GM21526 (cell line): ENCODE data around the gene EXOC3L2.
"Not testable (repeated sequence)": the region's sequence is repeated elsewhere in the genome, so short reads cannot be mapped to it uniquely, and the experiment has no call there.

Experiments used
- ATAC-seq: cut with Tn5 transposase; IDR thresholded peaks from one replicate; pipeline ENCODE4 v1.9.1; 2021; ENCODE audit warnings: moderate library complexity; ENCODE audit not compliant: unreplicated experiment, low FRiP score

The EXOC3L2 gene

GRCh38 chr19:45245334-45245787 lies at the start of gene EXOC3L2:
Gene EXOC3L2, minus strand, starts transcription at chr19:45245407. Its CDS starts 6,362 bp downstream, at chr19:45239045.
- ATAC-seq: no peak

GRCh38 chr19:45294291-45295029 lies 49.3 kb upstream of the EXOC3L2 start:
- ATAC-seq: no peak

GRCh38 chr19:45293682-45294081 lies 48.5 kb upstream of the EXOC3L2 start:
- ATAC-seq: no peak

GRCh38 chr19:45291834-45292233 lies 46.6 kb upstream of the EXOC3L2 start:
- ATAC-seq: no peak

- no peak for ATAC-seq
Observed at GRCh38 chr19:45290381-45290931, 45.2 kb upstream of the EXOC3L2 start.

GRCh38 chr19:45283443-45284033 lies 38.3 kb upstream of the EXOC3L2 start:
- no peak for ATAC-seq

- ATAC-seq: no peak
Observed at GRCh38 chr19:45280471-45280961, 35.3 kb upstream of the EXOC3L2 start.

GRCh38 chr19:45279587-45280192 lies 34.5 kb upstream of the EXOC3L2 start:
- no peak for ATAC-seq

- ATAC-seq: no peak
Observed at GRCh38 chr19:45278087-45278486, 32.9 kb upstream of the EXOC3L2 start.

GRCh38 chr19:45276284-45276687 lies 31.1 kb upstream of the EXOC3L2 start:
- no peak for ATAC-seq

- no peak for ATAC-seq
Observed at GRCh38 chr19:45275370-45275971, 30.3 kb upstream of the EXOC3L2 start.

GRCh38 chr19:45273521-45273855 lies 28.3 kb upstream of the EXOC3L2 start:
- ATAC-seq: no peak

GRCh38 chr19:45271735-45272108 lies 26.5 kb upstream of the EXOC3L2 start:
- ATAC-seq: no peak

GRCh38 chr19:45271098-45271734 lies 26.0 kb upstream of the EXOC3L2 start:
- ATAC-seq: no peak

- not testable (repeated sequence) for ATAC-seq
Observed at GRCh38 chr19:45269939-45270338, 24.7 kb upstream of the EXOC3L2 start.

- no peak for ATAC-seq
Observed at GRCh38 chr19:45267296-45267695, 22.1 kb upstream of the EXOC3L2 start.

- no peak for ATAC-seq
Observed at GRCh38 chr19:45265375-45265774, 20.2 kb upstream of the EXOC3L2 start.

- ATAC-seq: no peak
Observed at GRCh38 chr19:45264781-45265317, 19.6 kb upstream of the EXOC3L2 start.

- ATAC-seq: no peak
Observed at GRCh38 chr19:45263013-45263412, 17.8 kb upstream of the EXOC3L2 start.

GRCh38 chr19:45262570-45262969 lies 17.4 kb upstream of the EXOC3L2 start:
- no peak for ATAC-seq
